PC-3 (cell line): ENCODE measurements around the gene BIRC3. TPM values are rescaled to one million over a fixed set of nuclear protein-coding genes. Genes with fewer than 3 reads are reported as not detected.

Source experiments
- ATAC-seq: fragments of 200-7000 bp; cut with Tn5 transposase; 2 replicates; pipeline ENCODE4 v1.9.1; 2020; ENCODE audit warnings: mild to moderate bottlenecking, moderate library complexity
- BruUV-seq: library from RNA; stranded (reverse); fragments of 400-500 nt; replicated peaks from 2 replicates; lab custom pipeline; 2021; lab: Mats Ljungman, UMichigan
- CTCF ChIA-PET: fragments of 300-600 bp; sonication (Branson Sonifier 250); formaldehyde crosslinking; loops from one replicate; lab custom pipeline; 2022; ENCODE audit warnings: antibody characterized with exemption; lab: Charles Lee
- POLR2A ChIA-PET: fragments of 300-600 bp; sonication (Branson Sonifier 250); formaldehyde crosslinking; loops from one replicate; lab custom pipeline; 2022; ENCODE audit warnings: antibody characterized with exemption; ENCODE audit not compliant: unreplicated experiment; lab: Charles Lee
- DNase-seq: peaks from one replicate; pipeline ENCODE4 v3.0.0-alpha.2; 2015
- H2AFZ ChIP-seq: fragments of 300-600 bp; sonication (generic); 2 replicates; pipeline ENCODE4 v1.6.0; 2016; ENCODE audit warnings: antibody characterized with exemption, low read length
- H3F3A ChIP-seq: fragments of 300-600 bp; sonication (generic); one replicate; pipeline ENCODE4 v1.6.0; 2017; ENCODE audit warnings: antibody characterized with exemption, low read length, control low read depth, mild to moderate bottlenecking; ENCODE audit not compliant: unreplicated experiment
- H3K27ac ChIP-seq: fragments of 300-600 bp; sonication (generic); 2 replicates; pipeline ENCODE4 v1.5.1; 2016; ENCODE audit warnings: mild to moderate bottlenecking, low read length
- H3K27me3 ChIP-seq: fragments of 300-600 bp; sonication (generic); 2 replicates; pipeline ENCODE4 v1.6.1; 2016; ENCODE audit warnings: low read length, mixed read lengths
- H3K36me3 ChIP-seq: fragments of 300-600 bp; sonication (generic); 2 replicates; pipeline ENCODE4 v1.6.1; 2016; ENCODE audit warnings: low read depth, mixed run types, low read length, mixed read lengths
- H3K4me1 ChIP-seq: fragments of 300-600 bp; sonication (generic); 2 replicates; pipeline ENCODE4 v1.5.1; 2016; ENCODE audit warnings: low read length; ENCODE audit not compliant: insufficient read depth
- H3K4me2 ChIP-seq: fragments of 300-600 bp; sonication (generic); 2 replicates; pipeline ENCODE4 v1.6.0; 2016; ENCODE audit warnings: low read length
- H3K4me3 ChIP-seq: fragments of 300-600 bp; sonication (generic); 2 replicates; pipeline ENCODE4 v1.5.1; 2016; ENCODE audit warnings: mild to moderate bottlenecking, low read length, mixed read lengths
- H3K79me2 ChIP-seq: fragments of 300-600 bp; sonication (generic); 2 replicates; pipeline ENCODE4 v1.6.1; 2017; ENCODE audit warnings: low read length, mixed read lengths
- H3K9ac ChIP-seq: fragments of 300-600 bp; sonication (generic); 2 replicates; pipeline ENCODE4 v1.6.0; 2016; ENCODE audit warnings: mild to moderate bottlenecking, low read length
- H3K9me2 ChIP-seq: fragments of 300-600 bp; sonication (generic); replicated peaks from 2 replicates; pipeline ENCODE4 v1.6.1; 2016; ENCODE audit warnings: mixed run types, low read length, mixed read lengths
- H3K9me3 ChIP-seq: fragments of 300-600 bp; sonication (generic); 2 replicates; pipeline ENCODE4 v1.6.1; 2016; ENCODE audit warnings: low read length, mixed read lengths
- H4K20me1 ChIP-seq: fragments of 300-600 bp; sonication (generic); 2 replicates; pipeline ENCODE4 v1.6.1; 2016; ENCODE audit warnings: low read length, mixed read lengths
- EZH2 ChIP-seq: fragments of 300-600 bp; sonication (generic); IDR thresholded peaks from one replicate; pipeline ENCODE4 v1.6.1; 2017; ENCODE audit warnings: antibody characterized with exemption, mild to moderate bottlenecking, low read length; ENCODE audit not compliant: unreplicated experiment
- EZH2phosphoT487 ChIP-seq: fragments of 300-600 bp; sonication (generic); IDR thresholded peaks from 2 replicates; pipeline ENCODE4 v1.6.1; 2018; ENCODE audit warnings: mild to moderate bottlenecking, antibody characterized with exemption, low read length, borderline replicate concordance
- intact Hi-C: fragments of 100-400 bp; cut with micrococcal nuclease; formaldehyde crosslinking; loops from 2 replicates; pipeline ENCODE4 v1.9.0; 2023
- total RNA-seq: library from RNA; depleted of rRNA; stranded (reverse); fragments of >200 nt; gene quantifications from 2 replicates; pipeline ENCODE4 v1.2.3, GENCODE V29; 2014
- TF ChIP-seq, protein P1 (sequence below): fragments of 300-600 bp; sonication (generic); conservative IDR thresholded peaks from 2 replicates; pipeline ENCODE4 v1.5.1; 2017; ENCODE audit warnings: antibody characterized with exemption, low read depth, mild to moderate bottlenecking, low read length

BIRC3 gene
- total RNA-seq, 1 experiment from 2014 or later = 4.2 TPM

- TF ChIP-seq EZH2phosphoT487 (no peak), EZH2 (no peak)
- TF ChIP-seq, protein P1, sequence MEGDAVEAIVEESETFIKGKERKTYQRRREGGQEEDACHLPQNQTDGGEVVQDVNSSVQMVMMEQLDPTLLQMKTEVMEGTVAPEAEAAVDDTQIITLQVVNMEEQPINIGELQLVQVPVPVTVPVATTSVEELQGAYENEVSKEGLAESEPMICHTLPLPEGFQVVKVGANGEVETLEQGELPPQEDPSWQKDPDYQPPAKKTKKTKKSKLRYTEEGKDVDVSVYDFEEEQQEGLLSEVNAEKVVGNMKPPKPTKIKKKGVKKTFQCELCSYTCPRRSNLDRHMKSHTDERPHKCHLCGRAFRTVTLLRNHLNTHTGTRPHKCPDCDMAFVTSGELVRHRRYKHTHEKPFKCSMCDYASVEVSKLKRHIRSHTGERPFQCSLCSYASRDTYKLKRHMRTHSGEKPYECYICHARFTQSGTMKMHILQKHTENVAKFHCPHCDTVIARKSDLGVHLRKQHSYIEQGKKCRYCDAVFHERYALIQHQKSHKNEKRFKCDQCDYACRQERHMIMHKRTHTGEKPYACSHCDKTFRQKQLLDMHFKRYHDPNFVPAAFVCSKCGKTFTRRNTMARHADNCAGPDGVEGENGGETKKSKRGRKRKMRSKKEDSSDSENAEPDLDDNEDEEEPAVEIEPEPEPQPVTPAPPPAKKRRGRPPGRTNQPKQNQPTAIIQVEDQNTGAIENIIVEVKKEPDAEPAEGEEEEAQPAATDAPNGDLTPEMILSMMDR = no peak
- Histone ChIP-seq H3K27ac (peak overlapping the region; percentile 74), H3K9ac (peak overlapping the region; percentile 68)
These were observed 859 bp upstream of the BIRC3 start for GRCh38 chr11:102316346-102316904.

GRCh38 chr11:102317768-102318103 is 452 bp downstream of the BIRC3 start:
- H3K9ac ChIP-seq = peak overlapping the region; percentile 68
- POLR2A ChIA-PET = no interaction called here
- H3K27ac ChIP-seq = peak overlapping the region; percentile 74
- peak overlapping the region; percentile 66 for H3K4me3 ChIP-seq
- TF ChIP-seq EZH2 (no peak), EZH2phosphoT487 (no peak)
- TF ChIP-seq, protein P1 = no peak
- H3K4me2 ChIP-seq = peak overlapping the region; percentile 83
- H3K27me3 ChIP-seq = no peaks in the 10 kb centered on the region
- DNase-seq (peak; percentile 43), ATAC-seq (peak; percentile 8)
- CTCF ChIA-PET = interaction anchor here (0.8 kb wide), 1 partner anchor 24 kb away, joined by 3 read pairs; no protein-coding TSS in a partner anchor
- H3K36me3 ChIP-seq = no peaks in the 10 kb centered on the region
- H3K4me1 ChIP-seq = peaks cover 40% of the 10 kb centered on the region
- no peaks in the 10 kb centered on the region for H3K9me3 ChIP-seq
- no peaks in the 10 kb centered on the region for H3F3A ChIP-seq
- intact Hi-C loops = loop anchor here (1.0 kb wide), 3 partner anchors 11 to 30 kb away; partner anchors contain the start of gene BIRC2
- peak overlapping the region; percentile 76 for H2AFZ ChIP-seq
- BruUV-seq = TSS peak; percentile 71
- peaks cover 22% of the 10 kb centered on the region; the same call in 1 of the 2 replicates for H3K79me2 ChIP-seq
- no peaks in the 10 kb centered on the region for H3K9me2 ChIP-seq
- H4K20me1 ChIP-seq = no peaks in the 10 kb centered on the region

More at GRCh38 chr11:102316346-102316904, 859 bp upstream of the BIRC3 start:
- CTCF ChIA-PET = no interaction called here
- Histone ChIP-seq H3K27me3 (no peaks in the 10 kb centered on the region), H3K9me2 (no peaks in the 10 kb centered on the region), H3F3A (no peaks in the 10 kb centered on the region), H3K36me3 (no peaks in the 10 kb centered on the region), H3K4me2 (peak overlapping the region; percentile 83), H3K4me3 (peak overlapping the region; percentile 66), H3K4me1 (peaks cover 34% of the 10 kb centered on the region), H3K79me2 (peaks cover 19% of the 10 kb centered on the region; the same call in 1 of the 2 replicates), H4K20me1 (no peaks in the 10 kb centered on the region), H3K9me3 (no peaks in the 10 kb centered on the region), H2AFZ (no peak overlapping the region)
- intact Hi-C loops = no loop called here
- POLR2A ChIA-PET = interaction anchor here (0.7 kb wide), 1 partner anchor 1539 kb away, joined by 6 read pairs; no protein-coding TSS in a partner anchor
- TSS peak; percentile 89 for BruUV-seq
- DNase-seq (no peak), ATAC-seq (no peak)

GRCh38 chr11:102318469-102318868 is 1.2 kb downstream of the BIRC3 start:
- no peak for TF ChIP-seq EZH2phosphoT487
- TF ChIP-seq, protein P1 = no peak
- no peak for TF ChIP-seq EZH2
- Histone ChIP-seq H3F3A (no peaks in the 10 kb centered on the region), H3K27me3 (no peaks in the 10 kb centered on the region), H4K20me1 (no peaks in the 10 kb centered on the region), H3K4me3 (peak overlapping the region; percentile 66; the same call in 1 of the 2 replicates), H3K9me2 (no peaks in the 10 kb centered on the region), H3K9ac (no peak overlapping the region), H3K27ac (peak overlapping the region; percentile 74; the same call in 1 of the 2 replicates), H3K36me3 (no peaks in the 10 kb centered on the region), H3K4me1 (peaks cover 42% of the 10 kb centered on the region), H3K79me2 (peaks cover 22% of the 10 kb centered on the region; the same call in 1 of the 2 replicates), H3K9me3 (no peaks in the 10 kb centered on the region), H2AFZ (no peak overlapping the region), H3K4me2 (peak overlapping the region; percentile 83)
- no TSS peak for BruUV-seq
- ChIA-PET CTCF (interaction anchor here (0.6 to 0.8 kb wide), 3 partner anchors 23 to 456 kb away, joined by 3 read pairs; no protein-coding TSS in a partner anchor), POLR2A (interaction anchor here (0.6 kb wide), 1 partner anchor 311 kb away, joined by 3 read pairs; no protein-coding TSS in a partner anchor)
- DNase-seq = peak; percentile 46
- ATAC-seq = peak; percentile 8; the same call in 1 of the 2 replicates
- intact Hi-C loops = no loop called here
